Measurements from ENCODE around the gene C8A.

The C8A gene
- long read RNA-seq = 0 reads

- H3K27ac ChIP-seq (replicated peaks) = no peak within 1 kb of the TSS
- no peak within 1 kb of the TSS for H3K4me3 ChIP-seq (replicated peaks; ENCODE audit: insufficient read depth, low read length)
- DNase-seq (ENCODE audit: low read depth in 1 of 2, low spot score in 1 of 2) = no peak
- TF ChIP-seq CTCF (IDR thresholded peaks at IDR 0.05; ENCODE audit: insufficient read depth, low read length) (no peak), POLR2AphosphoS5 (IDR thresholded peaks at IDR 0.05; ENCODE audit: low read depth) (no peak), SPI1 (IDR thresholded peaks at IDR 0.05; ENCODE audit: borderline replicate concordance, low read depth) (no peak), REST (IDR thresholded peaks at IDR 0.05; ENCODE audit: insufficient replicate concordance, low read depth) (no peak), GABPA (IDR thresholded peaks at IDR 0.05; ENCODE audit: low read depth) (no peak)
- peaks cover 2% of the 10 kb centered on the region for H3K27me3 ChIP-seq (ENCODE audit: insufficient read depth, poor library complexity, severe bottlenecking)
Measured at GRCh38 chr1:56854521-56855099, at the start of gene C8A. TSS of gene C8A (plus strand) at chr1:56854797. CDS start at chr1:56854902, 105 bp downstream.

GRCh38 chr1:56806804-56807203, 47.8 kb upstream of the C8A start:
- no peak for DNase-seq (ENCODE audit: low read depth in 1 of 2, low spot score in 1 of 2)

More at GRCh38 chr1:56806804-56807203, 47.8 kb upstream of the C8A start:
- Histone ChIP-seq H3K27ac (replicated peaks) (no peak overlapping the region), H3K27me3 (ENCODE audit: insufficient read depth, poor library complexity, severe bottlenecking) (no peaks in the 10 kb centered on the region), H3K4me3 (replicated peaks; ENCODE audit: insufficient read depth, low read length) (no peak overlapping the region)
- TF ChIP-seq POLR2AphosphoS5 (IDR thresholded peaks at IDR 0.05; ENCODE audit: low read depth) (no peak), GABPA (IDR thresholded peaks at IDR 0.05; ENCODE audit: low read depth) (no peak), CTCF (IDR thresholded peaks at IDR 0.05; ENCODE audit: insufficient read depth, low read length) (no peak), SPI1 (IDR thresholded peaks at IDR 0.05; ENCODE audit: borderline replicate concordance, low read depth) (no peak), REST (IDR thresholded peaks at IDR 0.05; ENCODE audit: insufficient replicate concordance, low read depth) (no peak)
